Ramos (cell line): ENCODE data around the gene PLEKHA7.

Source experiments
- in situ Hi-C: fragments of 300-500 bp; cut with MboI; formaldehyde crosslinking; loops from one replicate; pipeline ENCODE4 v1.14.3; 2022; ENCODE audit warnings: low sequenced_read_pairs; ENCODE audit not compliant: unreplicated experiment

The PLEKHA7 gene

DNA sequence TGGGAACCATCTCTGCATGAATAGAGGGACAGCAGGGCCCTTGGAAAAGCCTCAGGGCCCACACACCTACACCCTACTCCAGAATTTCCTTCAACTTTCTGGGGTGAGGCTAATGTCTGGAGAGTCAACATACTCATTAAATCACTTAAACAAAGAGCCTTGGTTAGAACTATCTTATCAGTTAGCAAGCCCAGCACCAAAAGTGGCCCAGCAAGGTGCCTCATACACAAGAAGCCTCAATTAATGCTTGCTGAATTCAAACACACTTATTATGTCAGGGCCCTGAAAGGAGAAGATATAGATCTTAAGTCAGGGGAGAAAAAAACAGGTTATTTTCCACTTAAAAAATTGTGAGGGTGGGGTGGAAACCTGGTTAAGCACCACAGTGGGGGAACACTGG is 214.3 kb downstream of the PLEKHA7 start:
- in situ Hi-C loops: no loop called here

DNA sequence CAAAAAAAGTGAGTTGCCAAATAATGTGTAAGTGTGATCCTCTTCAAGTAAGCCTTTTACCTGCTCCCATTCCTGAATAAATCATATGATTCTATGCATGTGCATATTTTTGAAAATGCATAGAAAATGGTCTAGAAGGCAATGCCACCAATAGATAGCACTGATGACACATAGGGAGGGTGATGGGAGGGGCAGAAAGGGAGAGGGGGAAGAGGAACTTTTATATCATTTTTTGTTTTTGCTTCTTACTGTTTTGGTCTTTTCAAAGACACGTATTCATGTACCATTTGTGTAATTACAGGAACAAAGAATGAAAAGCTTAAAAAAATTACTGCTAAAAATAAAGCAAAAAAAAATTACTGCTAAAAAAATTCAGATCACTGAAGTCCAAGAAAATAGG is 215.0 kb downstream of the PLEKHA7 start:
- in situ Hi-C loops: no loop called here

DNA sequence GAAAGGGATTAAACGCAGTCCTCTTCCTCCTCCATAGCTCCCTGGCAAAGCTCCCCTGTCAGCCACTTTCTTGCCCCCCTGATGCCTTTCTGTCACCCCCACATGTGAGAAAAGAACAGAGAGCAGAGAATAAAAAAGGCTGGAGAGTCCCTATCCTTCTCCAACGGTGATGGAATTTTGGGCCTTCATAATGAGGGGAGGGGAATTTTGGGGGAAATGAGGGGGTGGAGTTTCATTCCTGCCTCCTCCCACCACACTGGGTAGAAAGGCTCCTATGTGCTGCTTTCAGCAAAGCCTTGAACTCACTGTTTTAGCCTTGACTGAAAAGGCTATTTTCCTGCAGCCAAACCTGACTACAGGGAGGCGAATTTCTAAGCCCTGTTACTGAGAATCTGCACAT is 216.4 kb downstream of the PLEKHA7 start:
- in situ Hi-C loops: no loop called here

DNA sequence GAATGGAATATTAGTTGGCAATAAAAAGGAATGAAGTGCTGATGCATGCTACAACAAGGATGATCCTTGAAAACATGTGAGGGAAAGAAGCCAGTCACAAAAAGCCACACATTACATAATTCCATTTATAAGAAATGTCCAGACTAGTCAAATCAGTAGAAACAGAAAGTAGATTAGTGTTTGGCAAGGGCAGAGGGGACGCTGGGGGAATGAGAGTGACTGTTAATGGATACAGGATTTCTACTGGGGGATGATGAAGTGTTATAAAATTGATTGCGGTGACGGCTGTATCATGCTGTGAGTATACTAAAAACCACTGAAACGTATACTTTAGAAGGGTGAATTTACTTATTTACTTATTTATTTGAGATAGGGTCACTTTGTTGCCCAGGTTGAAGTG is 217.9 kb downstream of the PLEKHA7 start:
- in situ Hi-C loops: no loop called here

DNA sequence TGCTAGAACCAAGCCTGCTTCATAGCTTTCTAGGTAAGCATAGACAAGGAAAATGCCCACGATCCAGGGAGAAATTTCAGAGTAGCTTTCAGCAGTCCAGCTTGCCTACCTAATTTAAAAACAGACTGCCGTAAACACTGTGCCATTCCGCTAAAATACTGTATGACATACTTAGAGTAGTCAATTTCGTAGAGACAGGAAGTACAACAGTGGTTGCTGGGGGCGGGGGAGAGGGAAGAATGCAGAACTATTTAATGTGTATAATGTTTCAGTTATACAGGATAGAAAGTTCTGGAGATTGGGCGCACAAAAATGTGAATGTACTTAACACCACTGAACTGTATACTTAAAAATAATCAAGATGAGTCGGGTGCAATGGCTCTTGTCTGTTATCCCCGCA is 219.1 kb downstream of the PLEKHA7 start:
- in situ Hi-C loops: no loop called here

DNA sequence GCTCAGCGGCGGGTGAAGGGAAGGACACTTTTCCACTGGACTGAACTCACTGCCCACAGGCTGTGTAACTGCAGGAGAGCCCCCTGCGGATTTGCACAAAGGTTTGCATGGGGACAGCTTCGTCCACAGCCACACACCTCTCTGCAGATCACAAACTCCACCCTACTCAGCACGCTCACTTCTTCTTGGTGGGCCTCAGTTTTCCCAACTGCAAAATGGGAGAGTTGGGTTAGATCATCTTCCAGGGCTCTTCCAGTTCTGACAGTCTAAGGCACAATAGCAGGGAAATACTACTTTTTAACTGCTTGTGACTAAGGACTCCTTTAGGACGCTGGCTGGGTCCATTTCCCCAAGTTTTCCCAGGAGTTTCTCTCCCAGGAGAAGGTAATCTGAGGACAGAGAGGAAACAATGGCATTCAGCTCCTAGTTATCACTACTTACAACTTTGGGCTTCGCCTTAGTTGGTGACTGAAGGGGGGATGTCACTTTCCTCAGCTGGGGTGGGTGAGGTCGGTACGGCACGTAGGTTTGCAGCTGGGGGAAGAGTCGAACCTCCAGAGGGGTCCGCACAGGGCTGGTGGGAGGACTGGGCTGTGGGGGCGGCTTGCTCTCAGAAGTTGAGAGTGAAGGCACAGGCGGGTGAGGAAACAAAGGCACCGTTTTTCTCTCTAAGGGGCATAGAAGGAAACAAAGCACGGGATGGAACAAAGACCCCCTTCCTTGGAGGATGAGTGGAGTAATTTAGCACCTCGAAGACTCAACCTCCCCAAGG is 220.0 kb downstream of the PLEKHA7 start:
- in situ Hi-C loops: no loop called here

DNA sequence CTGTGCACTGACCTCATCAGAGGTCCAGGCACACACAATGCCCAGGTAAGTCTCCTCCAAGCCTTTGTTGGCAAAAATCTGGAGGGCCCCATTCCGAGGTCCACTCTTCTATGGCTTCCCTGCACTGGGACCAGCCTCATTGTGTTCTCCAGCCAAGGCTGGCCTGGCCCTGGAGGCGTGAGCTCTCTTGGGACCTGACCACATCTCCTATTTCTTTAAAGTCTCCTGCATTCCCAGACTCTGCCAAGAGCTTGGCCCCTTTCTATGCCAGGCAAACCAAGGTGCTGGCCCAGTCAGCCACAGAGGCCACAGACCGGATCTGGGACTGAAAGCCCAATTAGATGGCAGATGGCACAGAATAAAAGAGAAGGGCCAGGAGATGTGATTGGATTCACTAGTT is 220.7 kb downstream of the PLEKHA7 start:
- in situ Hi-C loops: no loop called here

DNA sequence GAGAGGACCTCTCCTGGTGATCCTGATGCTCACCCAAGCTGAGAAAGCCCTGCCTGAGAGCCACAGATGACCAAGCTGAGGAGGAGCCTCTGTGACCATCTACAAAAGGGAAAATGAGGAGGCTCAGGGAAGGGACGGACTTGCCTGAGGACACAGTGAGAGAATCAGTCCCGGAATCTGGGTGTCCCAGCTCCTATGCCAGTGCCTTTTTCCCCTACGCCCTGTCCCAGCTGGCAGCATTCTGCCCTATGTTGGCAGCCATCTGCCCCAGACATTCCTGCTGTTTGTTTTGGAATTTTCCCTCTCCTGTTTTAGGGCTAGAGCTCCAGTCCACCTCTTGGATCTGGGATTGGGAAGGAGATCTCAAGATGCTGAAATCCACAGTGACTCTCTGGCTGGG is 221.2 kb downstream of the PLEKHA7 start:
- in situ Hi-C loops: no loop called here

DNA sequence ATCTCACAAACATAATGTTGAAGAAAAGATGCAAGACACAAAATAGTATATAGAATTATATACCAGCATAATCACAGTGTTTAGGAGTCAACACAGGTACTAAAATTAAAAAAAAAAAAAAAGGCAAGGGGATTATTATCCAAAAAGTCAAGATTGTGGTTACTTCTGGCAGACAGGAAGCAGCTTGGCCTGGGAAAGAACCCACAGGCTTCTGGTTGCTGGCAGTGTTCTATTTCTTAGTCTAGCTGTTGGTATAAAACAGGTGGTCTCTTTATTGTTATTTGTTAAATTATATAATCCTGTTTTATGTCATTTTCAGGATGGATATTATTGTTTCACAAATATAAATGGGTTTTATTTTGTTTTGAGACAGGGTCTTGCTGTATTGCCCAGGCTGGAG is 221.8 kb downstream of the PLEKHA7 start:
- in situ Hi-C loops: no loop called here

DNA sequence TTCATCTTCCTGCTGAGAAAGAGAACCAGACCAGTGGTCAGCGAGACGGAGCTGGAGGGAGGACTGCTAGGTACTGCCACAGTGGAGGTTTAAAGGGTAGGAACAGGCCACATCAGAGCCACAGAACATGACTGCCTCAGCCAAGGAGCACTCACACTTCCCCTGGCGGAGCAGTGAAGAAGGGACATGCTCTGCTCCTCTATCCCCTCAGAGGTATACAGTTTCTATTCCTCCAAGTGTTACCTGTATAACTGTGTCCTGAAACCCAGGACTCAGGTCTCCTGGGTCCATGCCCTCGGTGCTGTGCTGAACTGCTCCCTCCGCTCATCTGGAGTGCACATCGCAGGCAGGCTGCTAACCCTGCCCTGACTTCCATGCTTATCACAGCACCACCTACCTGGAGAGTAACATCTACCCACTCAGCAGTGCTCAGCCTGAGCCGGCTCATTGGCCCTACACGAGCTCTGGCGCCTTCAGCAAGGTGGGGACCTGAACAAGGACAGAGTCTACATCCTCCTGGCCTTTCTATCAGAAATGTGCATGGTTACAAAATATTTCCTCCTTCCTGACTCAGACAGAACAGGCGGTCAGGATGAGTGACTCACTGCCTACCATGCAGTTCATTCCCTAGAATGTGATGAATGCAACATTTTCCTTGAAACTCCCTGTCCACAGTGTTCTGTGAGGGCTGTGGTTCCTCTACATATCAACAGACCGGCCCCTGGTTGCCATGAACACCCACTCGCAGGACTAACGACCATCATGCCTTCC is 222.8 kb downstream of the PLEKHA7 start:
- in situ Hi-C loops: no loop called here

DNA sequence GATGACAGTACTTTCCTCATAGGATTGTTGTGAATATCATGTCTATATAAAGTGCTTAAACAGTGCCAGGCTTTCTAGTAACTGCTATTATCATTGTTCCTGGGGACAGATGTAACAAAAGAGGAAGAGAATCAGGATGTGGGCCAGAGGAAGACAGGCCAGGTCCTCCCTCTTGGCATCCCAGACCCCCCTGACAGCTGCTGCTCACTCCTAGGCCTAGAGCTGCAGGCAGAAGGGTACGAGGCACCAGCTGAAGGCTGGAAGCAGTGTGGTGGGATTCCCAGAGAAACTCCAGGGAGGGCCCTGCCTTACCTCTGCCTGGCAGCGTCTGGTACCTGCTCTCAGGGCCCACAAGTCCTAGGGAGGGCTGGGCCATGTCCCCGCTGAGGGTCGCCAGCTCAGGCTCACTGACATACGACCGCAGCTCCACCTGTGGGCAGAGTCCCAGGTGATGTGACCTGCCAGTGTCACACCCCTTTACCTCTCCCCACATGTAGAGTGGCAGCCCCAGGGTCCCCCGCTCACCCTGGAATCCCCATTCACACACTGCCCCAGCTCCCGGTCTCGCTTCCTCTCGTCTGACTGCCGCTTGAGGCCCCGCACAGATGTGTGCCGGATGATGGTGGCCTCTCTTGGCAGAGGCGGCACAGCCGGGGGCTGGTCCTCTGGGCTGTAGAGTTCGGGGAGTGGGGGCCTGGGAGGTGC is 223.6 kb downstream of the PLEKHA7 start:
- in situ Hi-C loops: no loop called here

DNA sequence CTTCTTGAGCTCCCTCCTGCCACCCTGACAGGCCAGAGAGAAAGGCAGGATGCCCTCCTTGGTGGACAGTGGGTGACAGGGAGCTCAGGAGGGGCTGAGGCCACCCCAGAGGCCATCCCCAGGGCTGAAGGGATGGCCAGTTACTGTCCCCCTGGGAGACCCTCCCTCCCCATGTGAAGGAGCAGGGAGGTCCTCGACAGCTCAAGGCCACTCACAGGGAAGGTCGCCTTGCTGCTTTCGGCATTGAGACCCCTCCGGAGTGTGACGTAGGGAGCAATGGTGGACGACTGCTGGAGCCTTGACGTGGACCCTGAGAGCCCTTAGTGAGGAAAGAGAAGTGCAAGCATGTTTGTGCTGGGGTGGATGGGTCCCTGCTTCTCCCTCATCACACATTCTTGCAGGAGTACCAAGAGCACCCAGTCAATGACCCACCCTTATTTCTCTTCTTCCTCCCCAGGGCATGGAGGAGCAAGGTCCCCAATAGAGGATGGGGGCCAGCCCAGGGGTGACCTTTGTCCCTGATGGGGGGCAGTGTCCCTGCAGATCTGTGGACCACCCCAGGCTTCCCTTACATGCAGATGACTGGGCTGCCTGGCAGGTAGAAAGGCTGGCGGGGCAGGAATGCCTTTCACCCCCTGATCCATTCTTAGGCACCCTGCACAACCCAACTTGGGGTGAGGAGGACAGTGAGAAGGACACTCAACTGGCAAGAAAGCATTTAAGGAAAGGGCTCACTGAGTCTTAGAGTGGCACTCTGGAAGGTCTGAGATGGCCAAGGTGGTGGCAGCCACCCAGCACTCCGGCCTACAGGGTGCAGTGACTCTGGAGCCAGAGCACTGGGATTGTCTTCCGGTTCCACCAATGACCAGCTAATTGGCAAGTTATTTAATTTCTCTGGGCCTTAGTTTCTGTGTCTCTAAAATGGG is 224.4 kb downstream of the PLEKHA7 start:
- in situ Hi-C loops: no loop called here

DNA sequence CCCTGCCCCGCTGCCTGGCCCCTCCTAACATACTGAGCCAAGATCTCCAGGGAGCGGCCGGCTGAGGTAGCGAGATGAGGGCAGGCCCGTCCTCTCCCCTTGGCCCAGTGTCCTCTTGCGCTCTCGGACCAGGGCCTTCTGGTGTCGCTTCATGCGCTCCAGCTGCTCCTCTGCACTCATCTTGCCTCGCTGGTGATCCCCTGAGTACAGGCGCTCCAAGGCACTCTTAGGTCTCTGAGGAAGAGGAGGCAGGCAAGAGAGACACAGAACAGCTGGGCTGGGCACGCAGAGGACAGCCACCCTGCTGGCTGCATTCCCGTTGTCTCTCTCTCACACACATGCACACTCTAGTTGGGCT is 225.2 kb downstream of the PLEKHA7 start:
- in situ Hi-C loops: no loop called here

DNA sequence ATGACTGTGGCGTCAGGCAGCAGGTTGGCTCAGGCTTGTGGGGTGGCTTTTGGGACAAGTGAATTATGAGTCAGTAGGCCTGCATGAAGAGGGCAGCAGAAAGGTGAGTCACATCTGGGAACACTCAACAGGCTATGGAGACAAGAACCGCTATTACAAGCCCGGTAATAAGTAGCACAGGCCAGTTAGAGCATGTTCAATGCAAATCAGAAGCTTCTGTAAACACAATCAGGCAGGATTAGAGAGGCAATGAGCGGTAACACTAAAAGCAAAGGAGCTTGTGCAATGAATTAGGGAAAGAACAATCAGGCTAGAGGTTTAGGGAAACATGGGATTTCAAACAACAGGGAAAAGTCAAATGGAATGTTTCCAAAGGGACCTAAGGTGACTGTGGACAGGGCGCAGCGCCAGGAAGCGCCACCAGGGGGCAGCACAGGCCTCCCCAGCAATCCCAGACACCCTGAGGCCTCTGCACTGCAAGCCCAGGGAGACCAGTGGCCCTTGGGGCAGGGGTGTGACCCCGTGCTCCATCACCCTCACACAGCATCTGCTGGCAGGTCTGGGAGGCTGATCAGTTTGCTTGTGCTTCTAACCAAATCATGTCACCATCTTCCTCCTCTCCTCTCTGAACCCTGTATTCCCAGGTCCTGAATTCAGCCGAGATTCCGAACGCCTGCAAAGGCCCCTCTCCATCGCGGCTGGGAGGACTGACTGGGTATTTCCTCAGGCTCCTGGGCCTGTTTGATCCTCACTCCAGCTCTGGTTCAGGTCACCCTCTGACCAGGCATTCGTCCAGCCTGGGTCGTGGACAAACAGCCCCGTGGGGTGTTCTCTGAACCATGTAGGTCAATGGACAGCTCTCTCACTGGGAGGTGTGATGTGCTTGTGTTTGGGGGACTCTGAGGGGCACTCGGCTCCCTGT is 225.8 kb downstream of the PLEKHA7 start:
- in situ Hi-C loops: no loop called here

DNA sequence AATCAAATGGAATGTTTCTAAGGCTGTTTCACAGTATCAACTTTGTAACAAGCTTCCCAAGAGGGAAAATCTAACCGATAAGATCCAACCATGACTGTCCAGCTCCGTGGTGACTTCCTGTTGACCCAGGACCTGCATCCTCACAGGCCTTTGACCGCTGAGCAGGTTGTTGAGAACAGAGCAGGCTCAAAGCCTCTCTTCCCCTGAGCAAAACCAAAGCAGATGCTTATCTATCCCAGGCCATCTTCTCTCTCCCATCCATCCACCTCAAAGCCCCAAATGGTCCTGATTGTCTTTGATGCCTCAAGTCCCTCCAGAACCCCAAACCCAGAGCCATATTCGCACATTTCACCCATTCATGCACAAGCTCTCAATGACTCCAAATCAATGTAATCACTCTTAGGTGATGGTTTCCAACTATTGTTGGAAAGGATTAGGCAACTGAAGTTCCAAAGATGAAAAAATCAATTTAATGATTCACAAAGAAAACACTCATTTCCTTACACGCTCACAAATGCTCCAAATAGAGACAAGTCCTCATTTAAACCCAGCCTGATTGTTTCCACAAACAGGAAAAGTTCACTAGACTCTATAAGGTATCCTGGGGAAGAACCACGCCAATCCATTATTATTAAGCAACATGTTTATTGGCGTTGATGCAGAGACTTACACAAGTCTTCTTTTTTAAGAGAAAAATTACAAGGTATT is 227.0 kb downstream of the PLEKHA7 start:
- in situ Hi-C loops: no loop called here

DNA sequence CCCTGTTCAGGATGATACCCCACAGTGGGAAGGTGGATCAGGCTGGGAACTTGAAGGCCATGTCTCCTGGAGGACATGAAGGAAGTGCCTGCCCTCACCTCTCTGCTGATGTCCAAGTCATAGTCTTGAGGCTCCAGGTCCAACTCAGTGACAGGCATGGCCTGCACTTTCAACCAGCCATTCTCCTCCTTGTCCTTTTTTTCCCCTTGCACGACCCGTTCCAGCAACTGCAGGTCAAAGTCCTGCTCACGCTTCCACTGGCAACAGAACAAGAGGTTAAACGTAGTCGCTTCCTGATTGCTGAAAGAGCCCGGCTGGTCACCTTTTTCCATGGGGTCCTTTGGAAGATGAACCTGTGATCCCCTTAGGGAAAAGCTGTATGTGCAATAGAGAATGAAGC is 228.1 kb downstream of the PLEKHA7 start:
- in situ Hi-C loops: no loop called here

DNA sequence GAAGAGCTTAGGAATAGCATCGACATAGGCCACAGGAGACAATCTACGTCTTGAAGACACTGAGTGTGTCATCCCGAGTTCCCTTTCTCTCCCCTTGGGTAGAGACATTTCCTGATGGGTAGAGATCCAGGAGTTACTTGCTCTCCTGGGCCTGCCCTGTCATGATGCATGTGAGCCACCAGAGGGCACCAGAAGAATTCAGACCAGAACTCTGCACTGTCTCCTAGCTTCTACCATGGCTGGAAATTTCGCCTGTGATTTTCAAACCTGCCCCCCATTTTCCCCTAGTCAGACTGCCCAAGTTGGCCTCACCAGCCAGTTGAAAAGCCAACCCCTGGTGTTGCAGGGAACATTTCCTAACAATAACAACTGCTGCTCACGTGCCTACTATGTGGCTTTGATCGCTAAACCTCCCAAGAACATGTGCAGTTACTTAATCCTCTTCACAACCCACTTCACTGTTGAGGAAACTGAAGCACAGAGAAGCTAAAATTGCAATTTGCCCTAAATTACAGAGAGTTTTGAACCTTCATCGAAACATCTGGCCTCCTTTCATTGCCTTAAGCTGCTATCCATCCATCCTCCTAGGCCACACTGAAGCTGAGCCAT is 228.6 kb downstream of the PLEKHA7 start:
- in situ Hi-C loops: no loop called here

DNA sequence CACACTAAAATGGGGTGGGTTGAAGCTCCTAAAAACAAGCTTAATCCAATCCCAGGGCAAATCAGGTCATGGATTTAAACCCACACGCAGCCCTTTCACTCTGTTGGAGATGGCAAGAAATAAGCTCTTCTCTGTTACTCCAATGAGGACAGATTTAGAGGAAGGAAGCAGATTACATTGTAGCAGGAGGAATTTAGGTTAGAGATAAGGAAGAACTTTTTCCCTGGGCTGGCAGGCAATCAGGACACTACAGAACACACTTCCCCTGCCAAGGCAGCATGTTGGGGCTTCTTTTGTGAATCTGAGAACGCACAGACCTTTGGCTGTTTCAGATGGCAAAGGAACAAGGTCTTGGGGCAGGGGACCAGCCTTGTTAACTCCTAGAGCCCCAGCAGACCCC is 229.5 kb downstream of the PLEKHA7 start:
- in situ Hi-C loops: no loop called here
